Fibroblast of lung (primary cell): Measurements from ENCODE around the gene ABLIM2. TPM values are rescaled to one million over a fixed set of nuclear protein-coding genes. Genes with fewer than 3 reads are reported as not detected.

Experiments
- DNase-seq, 2 donors: peaks; one replicate each; pipeline versions ENCODE4 v3.0.0 to v3.0.0-alpha.2; 2010; ENCODE audit warnings: low read depth in 2 of 2
- H2AFZ ChIP-seq: 2 replicates; pipeline ENCODE4 v1.5.1; 2012; ENCODE audit warnings: low read length, control low read depth, inconsistent platforms
- H3K27ac ChIP-seq: 2 replicates; pipeline ENCODE4 v1.5.1; 2011; ENCODE audit warnings: low read length, control low read depth; ENCODE audit not compliant: insufficient read depth
- H3K27me3 ChIP-seq: 2 replicates; pipeline ENCODE4 v1.5.1; 2011; ENCODE audit warnings: mild to moderate bottlenecking, low read length; ENCODE audit not compliant: control insufficient read depth, insufficient read depth
- H3K36me3 ChIP-seq: 2 replicates; pipeline ENCODE4 v1.5.1; 2011; ENCODE audit warnings: low read length; ENCODE audit not compliant: control insufficient read depth, insufficient read depth
- H3K4me1 ChIP-seq: 2 replicates; pipeline ENCODE4 v1.5.1; 2011; ENCODE audit warnings: low read length; ENCODE audit not compliant: control insufficient read depth, insufficient read depth; ENCODE audit errors: extremely low read depth
- H3K4me2 ChIP-seq: 2 replicates; pipeline ENCODE4 v1.5.1; 2011; ENCODE audit warnings: low read length, control low read depth; ENCODE audit not compliant: insufficient read depth; ENCODE audit errors: extremely low read depth
- H3K4me3 ChIP-seq, 4 experiments: fragments of 200-600 bp in 1 of 4; sonication (generic) in 1 of 4; replicated peaks in 1 of 4; 2 replicates each; pipeline ENCODE4 v1.5.1; 2011 to 2016; ENCODE audit warnings: low read length in 4 of 4, low read depth in 3 of 4, mild to moderate bottlenecking in 3 of 4, control low read depth in 2 of 4, inconsistent platforms in 1 of 4, mixed read lengths in 1 of 4; ENCODE audit not compliant: insufficient read depth in 1 of 4; ENCODE audit errors: control extremely low read depth in 1 of 4
- H3K79me2 ChIP-seq: 2 replicates; pipeline ENCODE4 v1.5.1; 2012; ENCODE audit warnings: mild to moderate bottlenecking, low read length, inconsistent platforms; ENCODE audit not compliant: control insufficient read depth, insufficient read depth
- H3K9ac ChIP-seq: 2 replicates; pipeline ENCODE4 v1.5.1; 2011; ENCODE audit warnings: mild to moderate bottlenecking, low read length, control low read depth; ENCODE audit not compliant: insufficient read depth
- H3K9me3 ChIP-seq: 2 replicates; pipeline ENCODE4 v1.5.1; 2012; ENCODE audit warnings: low read depth, low read length; ENCODE audit not compliant: control insufficient read depth, insufficient read depth
- H4K20me1 ChIP-seq: 2 replicates; pipeline ENCODE4 v1.5.1; 2011; ENCODE audit warnings: low read length; ENCODE audit not compliant: control insufficient read depth, insufficient read depth; ENCODE audit errors: extremely low read depth
- CTCF ChIP-seq, 2 donors: IDR thresholded peaks in 1 of 2; conservative IDR thresholded peaks in 1 of 2; 1 replicate in 1 of 2; 2 replicates in 1 of 2; pipeline ENCODE4 v1.5.1; 2011 to 2012; ENCODE audit warnings: low read length in 2 of 2, control low read depth in 1 of 2, inconsistent platforms in 1 of 2, low read depth in 1 of 2, mild to moderate bottlenecking in 1 of 2
- EZH2 ChIP-seq: IDR thresholded peaks from 2 replicates; pipeline ENCODE4 v1.5.1; 2012; ENCODE audit warnings: low read length, control low read depth, mild to moderate bottlenecking; ENCODE audit errors: missing control alignments
- polyA plus RNA-seq, 2 donors: library from polyadenylated mRNA; depleted of rRNA in 1 of 2; stranded (reverse) in 1 of 2; unstranded in 1 of 2; fragments of >200 nt; gene quantifications; 2 replicates each; pipeline ENCODE4 v1.2.1, GENCODE V29; 2011 to 2012; ENCODE audit warnings: missing spikeins in 1 of 2
- total RNA-seq: library from RNA; depleted of rRNA; stranded (reverse); fragments of >200 nt; gene quantifications from 2 replicates; pipeline ENCODE4 v1.2.1, GENCODE V29; 2014

Gene ABLIM2
- total and polyA plus RNA-seq, 2 donors (not counting 1 experiment from before 2014, with no cell fraction given), result 0.66 to 2.6 TPM

- no peaks in the 10 kb centered on the region for H3K27me3 ChIP-seq
- no peaks in the 10 kb centered on the region for H3K36me3 ChIP-seq
- H4K20me1 ChIP-seq, result no peaks in the 10 kb centered on the region
- no peaks in the 10 kb centered on the region for H3K9me3 ChIP-seq
- no peak overlapping the region for H3K27ac ChIP-seq
- H3K9ac ChIP-seq, result no peak overlapping the region
- DNase-seq, result no peak
- no peak overlapping the region for H3K4me3 ChIP-seq
- H3K4me1 ChIP-seq, result peaks cover 2% of the 10 kb centered on the region
- H2AFZ ChIP-seq, result no peak overlapping the region
- TF ChIP-seq CTCF (conservative IDR thresholded peaks at IDR 0.05 in 1 of 2, IDR thresholded peaks at IDR 0.05 in 1 of 2; ENCODE audit: low read depth in 1 of 2, low read length in 2 of 2), result no peak
- TF ChIP-seq EZH2, result no peak
- no peaks in the 10 kb centered on the region for H3K79me2 ChIP-seq
- no peak overlapping the region for H3K4me2 ChIP-seq
Observed at GRCh38 chr4:7978907-7979651, 179.5 kb downstream of the ABLIM2 start.

GRCh38 chr4:7978489-7978888 is 180.1 kb downstream of the ABLIM2 start:
- no peaks in the 10 kb centered on the region for H3K36me3 ChIP-seq
- H3K4me3 ChIP-seq, result no peak overlapping the region
- H4K20me1 ChIP-seq, result no peaks in the 10 kb centered on the region
- no peaks in the 10 kb centered on the region for H3K27me3 ChIP-seq
- no peaks in the 10 kb centered on the region for H3K9me3 ChIP-seq
- H2AFZ ChIP-seq, result no peak overlapping the region
- H3K4me1 ChIP-seq, result peaks cover 2% of the 10 kb centered on the region
- no peaks in the 10 kb centered on the region for H3K79me2 ChIP-seq
- peak in 1 of 2 donors; percentile 60 for DNase-seq
- no peak overlapping the region for H3K4me2 ChIP-seq
- no peak overlapping the region for H3K27ac ChIP-seq
- H3K9ac ChIP-seq, result no peak overlapping the region
- no peak for TF ChIP-seq EZH2

- H3K27ac ChIP-seq, result no peak overlapping the region
- H3K4me3 ChIP-seq, result no peak overlapping the region
- H4K20me1 ChIP-seq, result no peaks in the 10 kb centered on the region
- DNase-seq, result no peak
- H3K36me3 ChIP-seq, result no peaks in the 10 kb centered on the region
- TF ChIP-seq CTCF (conservative IDR thresholded peaks at IDR 0.05 in 1 of 2, IDR thresholded peaks at IDR 0.05 in 1 of 2; ENCODE audit: low read depth in 1 of 2, low read length in 2 of 2) (no peak), EZH2 (no peak)
- no peaks in the 10 kb centered on the region for H3K27me3 ChIP-seq
- H2AFZ ChIP-seq, result no peak overlapping the region
- no peak overlapping the region for H3K9ac ChIP-seq
- no peaks in the 10 kb centered on the region for H3K9me3 ChIP-seq
- H3K4me2 ChIP-seq, result no peak overlapping the region
- peaks cover 2% of the 10 kb centered on the region for H3K4me1 ChIP-seq
- H3K79me2 ChIP-seq, result no peaks in the 10 kb centered on the region
Observed at GRCh38 chr4:7976634-7977033, 182.0 kb downstream of the ABLIM2 start.
